Measurements from ENCODE around the gene SZT2. TPM values are rescaled to one million over a fixed set of nuclear protein-coding genes. Genes with fewer than 3 reads are reported as not detected.
"Not testable (repeated sequence)": the region's sequence is repeated elsewhere in the genome, so short reads cannot be mapped to it uniquely, and the experiment has no call there.

Gene SZT2
- polyA plus RNA-seq, 1 experiment: 9.4 TPM

GRCh38 chr1:43398227-43398626 lies 8.5 kb downstream of the SZT2 start:
- Histone ChIP-seq H3K9me3 (ENCODE audit: control insufficient read depth, insufficient read depth, low read length) (no peaks in the 10 kb centered on the region), H3K27me3 (ENCODE audit: control insufficient read depth, insufficient read depth, low read length) (no peaks in the 10 kb centered on the region), H3K27ac (ENCODE audit: low read depth, low read length) (no peak overlapping the region), H3K4me3 (ENCODE audit: low read depth, low read length) (no peak overlapping the region)
- DNase-seq (ENCODE audit: low read depth, low spot score): no peak
- TF ChIP-seq, protein P1, sequence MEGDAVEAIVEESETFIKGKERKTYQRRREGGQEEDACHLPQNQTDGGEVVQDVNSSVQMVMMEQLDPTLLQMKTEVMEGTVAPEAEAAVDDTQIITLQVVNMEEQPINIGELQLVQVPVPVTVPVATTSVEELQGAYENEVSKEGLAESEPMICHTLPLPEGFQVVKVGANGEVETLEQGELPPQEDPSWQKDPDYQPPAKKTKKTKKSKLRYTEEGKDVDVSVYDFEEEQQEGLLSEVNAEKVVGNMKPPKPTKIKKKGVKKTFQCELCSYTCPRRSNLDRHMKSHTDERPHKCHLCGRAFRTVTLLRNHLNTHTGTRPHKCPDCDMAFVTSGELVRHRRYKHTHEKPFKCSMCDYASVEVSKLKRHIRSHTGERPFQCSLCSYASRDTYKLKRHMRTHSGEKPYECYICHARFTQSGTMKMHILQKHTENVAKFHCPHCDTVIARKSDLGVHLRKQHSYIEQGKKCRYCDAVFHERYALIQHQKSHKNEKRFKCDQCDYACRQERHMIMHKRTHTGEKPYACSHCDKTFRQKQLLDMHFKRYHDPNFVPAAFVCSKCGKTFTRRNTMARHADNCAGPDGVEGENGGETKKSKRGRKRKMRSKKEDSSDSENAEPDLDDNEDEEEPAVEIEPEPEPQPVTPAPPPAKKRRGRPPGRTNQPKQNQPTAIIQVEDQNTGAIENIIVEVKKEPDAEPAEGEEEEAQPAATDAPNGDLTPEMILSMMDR (IDR thresholded peaks at IDR 0.05; ENCODE audit: low read depth, low read length): no peak
- ChIA-PET CTCF (no interaction called here), POLR2A (interaction anchor here (0.7 kb wide), 1 partner anchor 174 kb away, joined by 3 read pairs; no protein-coding TSS in a partner anchor)

GRCh38 chr1:43400441-43400840 lies 10.7 kb downstream of the SZT2 start:
- H3K27ac ChIP-seq (ENCODE audit: low read depth, low read length); POLR2A ChIA-PET; H3K9me3 ChIP-seq (ENCODE audit: control insufficient read depth, insufficient read depth, low read length); H3K27me3 ChIP-seq (ENCODE audit: control insufficient read depth, insufficient read depth, low read length); H3K4me3 ChIP-seq (ENCODE audit: low read depth, low read length); DNase-seq (ENCODE audit: low read depth, low spot score): not testable (repeated sequence)
- CTCF ChIA-PET: interaction anchor here (0.7 kb wide), 1 partner anchor 651 kb away, joined by 3 read pairs; no protein-coding TSS in a partner anchor

- H3K27me3 ChIP-seq (ENCODE audit: control insufficient read depth, insufficient read depth, low read length): no peaks in the 10 kb centered on the region
- POLR2A ChIA-PET: no interaction called here
- H3K4me3 ChIP-seq (ENCODE audit: low read depth, low read length): no peak overlapping the region
- DNase-seq (ENCODE audit: low read depth, low spot score): no peak
- TF ChIP-seq, protein P1 (IDR thresholded peaks at IDR 0.05; ENCODE audit: low read depth, low read length): no peak
- no peak overlapping the region for H3K27ac ChIP-seq (ENCODE audit: low read depth, low read length)
- CTCF ChIA-PET: interaction anchor here (0.6 kb wide), 1 partner anchor 16 kb away, joined by 7 read pairs; no protein-coding TSS in a partner anchor
- H3K9me3 ChIP-seq (ENCODE audit: control insufficient read depth, insufficient read depth, low read length): no peaks in the 10 kb centered on the region
Measured at GRCh38 chr1:43402089-43402865, 12.6 kb downstream of the SZT2 start.

GRCh38 chr1:43404353-43404752 lies 14.7 kb downstream of the SZT2 start:
- DNase-seq (ENCODE audit: low read depth, low spot score): no peak
- Histone ChIP-seq H3K27me3 (ENCODE audit: control insufficient read depth, insufficient read depth, low read length) (no peaks in the 10 kb centered on the region), H3K4me3 (ENCODE audit: low read depth, low read length) (no peak overlapping the region), H3K27ac (ENCODE audit: low read depth, low read length) (no peak overlapping the region), H3K9me3 (ENCODE audit: control insufficient read depth, insufficient read depth, low read length) (no peaks in the 10 kb centered on the region)
- TF ChIP-seq, protein P1 (IDR thresholded peaks at IDR 0.05; ENCODE audit: low read depth, low read length): no peak
- POLR2A ChIA-PET: no interaction called here
- CTCF ChIA-PET: interaction anchor here (0.6 kb wide), 1 partner anchor 601 kb away, joined by 3 read pairs; no protein-coding TSS in a partner anchor

- DNase-seq (ENCODE audit: low read depth, low spot score): no peak
- POLR2A ChIA-PET: no interaction called here
- TF ChIP-seq, protein P1 (IDR thresholded peaks at IDR 0.05; ENCODE audit: low read depth, low read length): no peak
- no peak overlapping the region for H3K27ac ChIP-seq (ENCODE audit: low read depth, low read length)
- no peaks in the 10 kb centered on the region for H3K27me3 ChIP-seq (ENCODE audit: control insufficient read depth, insufficient read depth, low read length)
- H3K9me3 ChIP-seq (ENCODE audit: control insufficient read depth, insufficient read depth, low read length): no peaks in the 10 kb centered on the region
- CTCF ChIA-PET: interaction anchor here (1.2 kb wide), 1 partner anchor 9 kb away, joined by 4 read pairs; no protein-coding TSS in a partner anchor
- H3K4me3 ChIP-seq (ENCODE audit: low read depth, low read length): no peak overlapping the region
Measured at GRCh38 chr1:43405219-43405875, 15.6 kb downstream of the SZT2 start.

All from AG04450 (cell line).